GM19455 (cell line): ENCODE data around the gene CCDC88C.

Source experiments
- ATAC-seq: cut with Tn5 transposase; IDR thresholded peaks from one replicate; pipeline ENCODE4 v1.9.1; 2021; ENCODE audit not compliant: unreplicated experiment

Gene CCDC88C

GRCh38 chr14:91295851-91296796 is 121.5 kb downstream of the CCDC88C start:
- no peak for ATAC-seq

- ATAC-seq: no peak
These were observed 122.3 kb downstream of the CCDC88C start for GRCh38 chr14:91295276-91295845.

GRCh38 chr14:91294153-91294552 is 123.5 kb downstream of the CCDC88C start:
- no peak for ATAC-seq

- no peak for ATAC-seq
These were observed 124.3 kb downstream of the CCDC88C start for GRCh38 chr14:91293281-91293680.

- no peak for ATAC-seq
These were observed 125.1 kb downstream of the CCDC88C start for GRCh38 chr14:91292491-91292890.

GRCh38 chr14:91291786-91292405 is 125.7 kb downstream of the CCDC88C start:
- no peak for ATAC-seq

- ATAC-seq: no peak
These were observed 126.6 kb downstream of the CCDC88C start for GRCh38 chr14:91290986-91291385.

GRCh38 chr14:91289464-91289863 is 128.2 kb downstream of the CCDC88C start:
- no peak for ATAC-seq

GRCh38 chr14:91288876-91289275 is 128.7 kb downstream of the CCDC88C start:
- no peak for ATAC-seq

- ATAC-seq: no peak
These were observed 131.1 kb downstream of the CCDC88C start for GRCh38 chr14:91286530-91286937.

GRCh38 chr14:91284791-91285548 is 132.7 kb downstream of the CCDC88C start:
- ATAC-seq: no peak

- ATAC-seq: no peak
These were observed 133.4 kb downstream of the CCDC88C start for GRCh38 chr14:91284146-91284790.

- ATAC-seq: no peak
These were observed 134.0 kb downstream of the CCDC88C start for GRCh38 chr14:91283666-91284065.

GRCh38 chr14:91282954-91283645 is 134.5 kb downstream of the CCDC88C start:
- no peak for ATAC-seq

GRCh38 chr14:91281346-91281745 is 136.3 kb downstream of the CCDC88C start:
- ATAC-seq: no peak

- ATAC-seq: no peak
These were observed 137.5 kb downstream of the CCDC88C start for GRCh38 chr14:91280129-91280528.

- ATAC-seq: no peak
These were observed 138.3 kb downstream of the CCDC88C start for GRCh38 chr14:91279354-91279753.

GRCh38 chr14:91278383-91278715 is 139.3 kb downstream of the CCDC88C start:
- no peak for ATAC-seq

- no peak for ATAC-seq
These were observed 139.9 kb downstream of the CCDC88C start for GRCh38 chr14:91277546-91278382.
